Ectodermal cell (in vitro differentiated cells): Measurements from ENCODE around the gene FAM174A.

Experiments
- H3K27ac ChIP-seq: 2 replicates; pipeline ENCODE4 v1.7.0; 2013; ENCODE audit warnings: mild to moderate bottlenecking, low read depth, low read length; ENCODE audit not compliant: insufficient read depth, poor library complexity, severe bottlenecking
- H3K27me3 ChIP-seq: 2 replicates; pipeline ENCODE4 v1.7.0; 2013; ENCODE audit warnings: mild to moderate bottlenecking, low read length; ENCODE audit not compliant: insufficient read depth, control insufficient read depth, poor library complexity, severe bottlenecking
- H3K36me3 ChIP-seq: one replicate; pipeline ENCODE4 v1.7.0; 2013; ENCODE audit warnings: low read length; ENCODE audit not compliant: control insufficient read depth, insufficient read depth
- H3K4me1 ChIP-seq: one replicate; pipeline ENCODE4 v1.7.0; 2013; ENCODE audit warnings: low read length; ENCODE audit not compliant: control insufficient read depth, insufficient read depth
- H3K4me3 ChIP-seq: 2 replicates; pipeline ENCODE4 v1.7.0; 2013; ENCODE audit warnings: low read depth, low read length, control low read depth; ENCODE audit not compliant: insufficient read depth
- H3K9me3 ChIP-seq: 2 replicates; pipeline ENCODE4 v1.7.0; 2013; ENCODE audit warnings: mild to moderate bottlenecking, low read length, moderate library complexity; ENCODE audit not compliant: control insufficient read depth
- WGBS, 2 experiments: methylation state at CpG; one replicate each; pipeline ENCODE4 v1.1.7; 2013; ENCODE audit warnings: missing lambda C conversion rate in 2 of 2; 5-methylcytosine and 5-hydroxymethylcytosine counted together

FAM174A gene

GRCh38 chr5:100574716-100575115 lies 39.5 kb downstream of the FAM174A start:
- Histone ChIP-seq H3K9me3 (no peaks in the 10 kb centered on the region), H3K4me1 (no peaks in the 10 kb centered on the region), H3K36me3 (no peaks in the 10 kb centered on the region), H3K27ac (no peak overlapping the region), H3K27me3 (no peaks in the 10 kb centered on the region), H3K4me3 (no peak overlapping the region)
- 93% methylated on average over 2 of the region's 2 CpGs; no CpG with 5 or more reads in 1 of the 2 experiments for WGBS, 2 experiments

GRCh38 chr5:100575815-100576214 lies 40.6 kb downstream of the FAM174A start:
- Histone ChIP-seq H3K4me1 (no peaks in the 10 kb centered on the region), H3K27ac (no peak overlapping the region), H3K9me3 (no peaks in the 10 kb centered on the region), H3K36me3 (no peaks in the 10 kb centered on the region), H3K4me3 (no peak overlapping the region), H3K27me3 (no peaks in the 10 kb centered on the region)

GRCh38 chr5:100576217-100576751 lies 41.1 kb downstream of the FAM174A start:
- H3K27ac ChIP-seq: no peak overlapping the region
- H3K4me3 ChIP-seq: no peak overlapping the region
- H3K27me3 ChIP-seq: no peaks in the 10 kb centered on the region
- no peaks in the 10 kb centered on the region for H3K4me1 ChIP-seq
- no peaks in the 10 kb centered on the region for H3K9me3 ChIP-seq
- WGBS, 2 experiments: 88 to 100% methylated on average over 1 to 2 of the region's 2 CpGs
- H3K36me3 ChIP-seq: no peaks in the 10 kb centered on the region

- no peak overlapping the region for H3K4me3 ChIP-seq
- no CpG with 5 or more reads among the region's 1 CpG for WGBS, 2 experiments
- H3K27ac ChIP-seq: no peak overlapping the region
- no peaks in the 10 kb centered on the region for H3K4me1 ChIP-seq
- no peaks in the 10 kb centered on the region for H3K9me3 ChIP-seq
- no peaks in the 10 kb centered on the region for H3K36me3 ChIP-seq
- no peaks in the 10 kb centered on the region for H3K27me3 ChIP-seq
Observed at GRCh38 chr5:100577506-100577905, 42.3 kb downstream of the FAM174A start.

GRCh38 chr5:100584069-100584468 lies 48.9 kb downstream of the FAM174A start:
- Histone ChIP-seq H3K9me3 (no peaks in the 10 kb centered on the region), H3K27ac (no peak overlapping the region), H3K4me1 (no peaks in the 10 kb centered on the region), H3K27me3 (no peaks in the 10 kb centered on the region), H3K4me3 (no peak overlapping the region), H3K36me3 (no peaks in the 10 kb centered on the region)
- WGBS, 2 experiments: 85 to 100% methylated on average over 1 of the region's 1 CpG

- WGBS, 2 experiments: 97 to 100% methylated on average over 1 to 3 of the region's 5 CpGs
- H3K36me3 ChIP-seq: no peaks in the 10 kb centered on the region
- H3K9me3 ChIP-seq: no peaks in the 10 kb centered on the region
- no peak overlapping the region for H3K27ac ChIP-seq
- H3K27me3 ChIP-seq: no peaks in the 10 kb centered on the region
- H3K4me3 ChIP-seq: no peak overlapping the region
- H3K4me1 ChIP-seq: no peaks in the 10 kb centered on the region
Observed at GRCh38 chr5:100584889-100585288, 49.7 kb downstream of the FAM174A start.

- no peaks in the 10 kb centered on the region for H3K36me3 ChIP-seq
- H3K27me3 ChIP-seq: no peaks in the 10 kb centered on the region
- H3K4me1 ChIP-seq: no peaks in the 10 kb centered on the region
- H3K9me3 ChIP-seq: no peaks in the 10 kb centered on the region
- no peak overlapping the region for H3K27ac ChIP-seq
- no peak overlapping the region for H3K4me3 ChIP-seq
- WGBS, 2 experiments: 88 to 100% methylated on average over 1 of the region's 1 CpG
Observed at GRCh38 chr5:100590867-100591266, 55.7 kb downstream of the FAM174A start.

- Histone ChIP-seq H3K36me3 (no peaks in the 10 kb centered on the region), H3K9me3 (no peaks in the 10 kb centered on the region), H3K27ac (no peak overlapping the region), H3K27me3 (no peaks in the 10 kb centered on the region), H3K4me3 (no peak overlapping the region), H3K4me1 (no peaks in the 10 kb centered on the region)
- WGBS, 2 experiments: 88 to 89% methylated on average over 6 to 7 of the region's 7 CpGs
Observed at GRCh38 chr5:100595152-100595811, 60.1 kb downstream of the FAM174A start.

GRCh38 chr5:100595812-100596173 lies 60.6 kb downstream of the FAM174A start:
- Histone ChIP-seq H3K4me1 (no peaks in the 10 kb centered on the region), H3K36me3 (no peaks in the 10 kb centered on the region), H3K9me3 (no peaks in the 10 kb centered on the region), H3K27ac (no peak overlapping the region), H3K27me3 (no peaks in the 10 kb centered on the region), H3K4me3 (no peak overlapping the region)
- 91 to 94% methylated on average over 3 of the region's 3 CpGs for WGBS, 2 experiments

GRCh38 chr5:100598446-100598845 lies 63.3 kb downstream of the FAM174A start:
- no peak overlapping the region for H3K27ac ChIP-seq
- no peaks in the 10 kb centered on the region for H3K9me3 ChIP-seq
- H3K4me1 ChIP-seq: no peaks in the 10 kb centered on the region
- no peaks in the 10 kb centered on the region for H3K36me3 ChIP-seq
- WGBS, 2 experiments: 89 to 100% methylated on average over 1 of the region's 1 CpG
- no peaks in the 10 kb centered on the region for H3K27me3 ChIP-seq
- no peak overlapping the region for H3K4me3 ChIP-seq
